ENCODE results near the gene TBC1D17.

- TF ChIP-seq CTCF (conservative IDR thresholded peaks at IDR 0.05; ENCODE audit: low read length) = no peak
- no peak for TF ChIP-seq EZH2phosphoT487 (IDR thresholded peaks at IDR 0.05; ENCODE audit: borderline replicate concordance)
Observed at GRCh38 chr19:49856574-49857021, 20.9 kb upstream of the TBC1D17 start.

Data from Loucy (cell line).